H9 (cell line): ENCODE measurements around the gene ALAD. TPM values are rescaled to one million over a fixed set of nuclear protein-coding genes. Genes with fewer than 3 reads are reported as not detected.

Source experiments
- DNase-seq: peaks from one replicate; pipeline ENCODE4 v3.0.0-alpha.2; 2017
- H2AFZ ChIP-seq: one replicate; pipeline ENCODE4 v1.6.1; 2013; ENCODE audit warnings: mild to moderate bottlenecking, low read length, control low read depth, moderate library complexity
- H2AK5ac ChIP-seq: 2 replicates; pipeline ENCODE4 v1.6.1; 2013; ENCODE audit warnings: low read length, control low read depth, mixed read lengths; ENCODE audit not compliant: insufficient read length
- H2BK120ac ChIP-seq: one replicate; pipeline ENCODE4 v1.6.1; 2013; ENCODE audit warnings: low read depth, mild to moderate bottlenecking, low read length, control low read depth, inconsistent platforms; ENCODE audit not compliant: poor library complexity, severe bottlenecking
- H2BK12ac ChIP-seq: 2 replicates; pipeline ENCODE4 v1.6.1; 2013; ENCODE audit warnings: low read length, control low read depth, mixed read lengths, low read depth; ENCODE audit not compliant: insufficient read length
- H2BK15ac ChIP-seq: 2 replicates; pipeline ENCODE4 v1.6.1; 2013; ENCODE audit warnings: low read depth, low read length, control low read depth
- H2BK20ac ChIP-seq: one replicate; pipeline ENCODE4 v1.6.1; 2013; ENCODE audit warnings: low read depth, mild to moderate bottlenecking, low read length, control low read depth, inconsistent platforms; ENCODE audit not compliant: poor library complexity, severe bottlenecking
- H2BK5ac ChIP-seq: 2 replicates; pipeline ENCODE4 v1.6.1; 2013; ENCODE audit warnings: low read length, control low read depth, mixed read lengths; ENCODE audit not compliant: insufficient read length
- H3K14ac ChIP-seq: 2 replicates; pipeline ENCODE4 v1.6.1; 2013; ENCODE audit warnings: low read length, control low read depth; ENCODE audit not compliant: insufficient read depth
- H3K18ac ChIP-seq: 2 replicates; pipeline ENCODE4 v1.6.1; 2013; ENCODE audit warnings: low read depth, mild to moderate bottlenecking, mixed read lengths, low read length, control low read depth; ENCODE audit not compliant: insufficient read length
- H3K23ac ChIP-seq: 2 replicates; pipeline ENCODE4 v1.6.1; 2013; ENCODE audit warnings: low read length, control low read depth, mixed read lengths, low read depth; ENCODE audit not compliant: insufficient read length
- H3K23me2 ChIP-seq: 2 replicates; pipeline ENCODE4 v1.6.1; 2013; ENCODE audit warnings: low read depth, mild to moderate bottlenecking, mixed read lengths, low read length, control low read depth; ENCODE audit not compliant: insufficient read length, poor library complexity, severe bottlenecking
- H3K27ac ChIP-seq: 2 replicates; pipeline ENCODE4 v1.5.1; 2013; ENCODE audit warnings: low read length, control low read depth, mixed read lengths, low read depth; ENCODE audit not compliant: insufficient read length
- H3K27me3 ChIP-seq: 2 replicates; pipeline ENCODE4 v1.6.1; 2013; ENCODE audit warnings: low read length, control low read depth, inconsistent platforms; ENCODE audit not compliant: insufficient read depth
- H3K4ac ChIP-seq: 2 replicates; pipeline ENCODE4 v1.6.1; 2013; ENCODE audit warnings: low read depth, mild to moderate bottlenecking, control low read depth, inconsistent platforms, low read length, moderate library complexity
- H3K4me1 ChIP-seq: 2 replicates; pipeline ENCODE4 v1.6.1; 2013; ENCODE audit warnings: low read length, control low read depth, inconsistent platforms; ENCODE audit not compliant: insufficient read depth
- H3K4me2 ChIP-seq: 2 replicates; pipeline ENCODE4 v1.6.1; 2013; ENCODE audit warnings: low read length, control low read depth, mixed read lengths; ENCODE audit not compliant: insufficient read length, insufficient read depth
- H3K56ac ChIP-seq: 2 replicates; pipeline ENCODE4 v1.6.1; 2013; ENCODE audit warnings: low read depth, mild to moderate bottlenecking, mixed read lengths, low read length, control low read depth; ENCODE audit not compliant: insufficient read length
- H3K79me1 ChIP-seq: 2 replicates; pipeline ENCODE4 v1.6.1; 2013; ENCODE audit warnings: low read depth, mild to moderate bottlenecking, moderate library complexity, low read length, control low read depth, inconsistent platforms; ENCODE audit not compliant: insufficient read depth, poor library complexity, severe bottlenecking
- H3K79me2 ChIP-seq: 2 replicates; pipeline ENCODE4 v1.6.1; 2013; ENCODE audit warnings: low read length, control low read depth, inconsistent platforms; ENCODE audit not compliant: insufficient read depth
- H3K9ac ChIP-seq: 2 replicates; pipeline ENCODE4 v1.6.1; 2013; ENCODE audit warnings: low read length, control low read depth, mixed read lengths; ENCODE audit not compliant: insufficient read length; ENCODE audit errors: extremely low read depth
- H3K9me3 ChIP-seq: one replicate; pipeline ENCODE4 v1.6.1; 2013; ENCODE audit warnings: low read depth, low read length, inconsistent platforms; ENCODE audit not compliant: control insufficient read depth
- H3T11ph ChIP-seq: one replicate; pipeline ENCODE4 v1.6.1; 2013; ENCODE audit warnings: mild to moderate bottlenecking, low read length, control low read depth, inconsistent platforms
- H4K20me1 ChIP-seq: one replicate; pipeline ENCODE4 v1.6.1; 2013; ENCODE audit not compliant: control insufficient read depth, insufficient read length, insufficient read depth
- H4K5ac ChIP-seq: 2 replicates; pipeline ENCODE4 v1.6.1; 2013; ENCODE audit warnings: low read depth, mild to moderate bottlenecking, mixed read lengths, low read length, control low read depth; ENCODE audit not compliant: insufficient read length
- H4K8ac ChIP-seq: replicated peaks from 2 replicates; pipeline ENCODE4 v1.6.1; 2013; ENCODE audit warnings: low read length, control low read depth, mixed read lengths, low read depth; ENCODE audit not compliant: insufficient read length
- H4K91ac ChIP-seq: 2 replicates; pipeline ENCODE4 v1.6.1; 2013; ENCODE audit warnings: low read depth, mild to moderate bottlenecking, moderate library complexity, mixed read lengths, low read length, control low read depth; ENCODE audit not compliant: insufficient read length
- H3K27ac Mint-ChIP-seq, 3 experiments: 2 replicates in 2 of 3; 3 replicates in 1 of 3; pipeline ENCODE4 v1.8.0; 2020 to 2021; ENCODE audit warnings: mixed read lengths in 3 of 3, mild to moderate bottlenecking in 1 of 3, moderate library complexity in 1 of 3
- H3K27me3 Mint-ChIP-seq: 2 replicates; pipeline ENCODE4 v1.8.0; 2021; ENCODE audit warnings: low read depth, mild to moderate bottlenecking, moderate library complexity, mixed read lengths
- H3K36me3 Mint-ChIP-seq, 3 experiments: 2 replicates in 2 of 3; 3 replicates in 1 of 3; pipeline ENCODE4 v1.8.0; 2020 to 2021; ENCODE audit warnings: low read depth in 3 of 3, mixed read lengths in 3 of 3; ENCODE audit not compliant: insufficient read depth in 1 of 3
- H3K4me1 Mint-ChIP-seq, 2 experiments: 2 replicates each; pipeline ENCODE4 v1.8.0; 2020; ENCODE audit warnings: mixed read lengths in 2 of 2
- H3K4me3 Mint-ChIP-seq, 2 experiments: 2 replicates in 1 of 2; 3 replicates in 1 of 2; pipeline ENCODE4 v1.8.0; 2020 to 2021; ENCODE audit warnings: mild to moderate bottlenecking in 2 of 2, mixed read lengths in 2 of 2, moderate library complexity in 1 of 2
- H3K9me3 Mint-ChIP-seq, 2 experiments: 2 replicates in 1 of 2; 3 replicates in 1 of 2; pipeline ENCODE4 v1.8.0; 2020; ENCODE audit warnings: mild to moderate bottlenecking in 2 of 2, mixed read lengths in 2 of 2, moderate library complexity in 1 of 2
- WGBS: extraction: QIAGEN DNeasy Blood & Tissue Kit; methylation state at CpG from one replicate; pipeline ENCODE4 v1.1.7; 2013; ENCODE audit warnings: missing lambda C conversion rate, low lambda C conversion rate, mixed read lengths; ENCODE audit not compliant: insufficient read length; ENCODE audit errors: extremely low coverage; 5-methylcytosine and 5-hydroxymethylcytosine counted together
- total RNA-seq: library from RNA; stranded (reverse); gene quantifications from 2 replicates; pipeline ENCODE4 v1.2.1, GENCODE V29; 2021
- TF ChIP-seq, protein P1 (sequence below): fragments of 200-600 bp; sonication (generic); conservative IDR thresholded peaks from 3 replicates; pipeline ENCODE4 v1.8.0; 2021; ENCODE audit warnings: antibody characterized with exemption, mild to moderate bottlenecking

The ALAD gene
- total RNA-seq, 1 experiment from 2014 or later, result 13.2 TPM

- no peaks in the 10 kb centered on the region for H3K79me1 ChIP-seq
- H4K8ac ChIP-seq, result no peak overlapping the region
- no peak overlapping the region for H3K27ac ChIP-seq
- H3K79me2 ChIP-seq, result no peaks in the 10 kb centered on the region
- no peaks in the 10 kb centered on the region for H3K9me3 ChIP-seq
- H3K9me3 Mint-ChIP-seq, result no peaks in the 10 kb centered on the region
- no peaks in the 10 kb centered on the region for H3K4me1 Mint-ChIP-seq
- H3K4ac ChIP-seq, result no peak overlapping the region
- H4K91ac ChIP-seq, result no peak overlapping the region
- no peak overlapping the region for H2BK15ac ChIP-seq
- no peak overlapping the region for H2AK5ac ChIP-seq
- no peak overlapping the region for H2AFZ ChIP-seq
- H2BK120ac ChIP-seq, result no peak overlapping the region
- DNase-seq, result no peak
- H3K27me3 Mint-ChIP-seq, result no peaks in the 10 kb centered on the region
- H3K27ac Mint-ChIP-seq, result no peak overlapping the region
- no peak overlapping the region for H3K14ac ChIP-seq
- TF ChIP-seq, protein P1, sequence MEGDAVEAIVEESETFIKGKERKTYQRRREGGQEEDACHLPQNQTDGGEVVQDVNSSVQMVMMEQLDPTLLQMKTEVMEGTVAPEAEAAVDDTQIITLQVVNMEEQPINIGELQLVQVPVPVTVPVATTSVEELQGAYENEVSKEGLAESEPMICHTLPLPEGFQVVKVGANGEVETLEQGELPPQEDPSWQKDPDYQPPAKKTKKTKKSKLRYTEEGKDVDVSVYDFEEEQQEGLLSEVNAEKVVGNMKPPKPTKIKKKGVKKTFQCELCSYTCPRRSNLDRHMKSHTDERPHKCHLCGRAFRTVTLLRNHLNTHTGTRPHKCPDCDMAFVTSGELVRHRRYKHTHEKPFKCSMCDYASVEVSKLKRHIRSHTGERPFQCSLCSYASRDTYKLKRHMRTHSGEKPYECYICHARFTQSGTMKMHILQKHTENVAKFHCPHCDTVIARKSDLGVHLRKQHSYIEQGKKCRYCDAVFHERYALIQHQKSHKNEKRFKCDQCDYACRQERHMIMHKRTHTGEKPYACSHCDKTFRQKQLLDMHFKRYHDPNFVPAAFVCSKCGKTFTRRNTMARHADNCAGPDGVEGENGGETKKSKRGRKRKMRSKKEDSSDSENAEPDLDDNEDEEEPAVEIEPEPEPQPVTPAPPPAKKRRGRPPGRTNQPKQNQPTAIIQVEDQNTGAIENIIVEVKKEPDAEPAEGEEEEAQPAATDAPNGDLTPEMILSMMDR, result no peak
- H3K36me3 Mint-ChIP-seq, result peaks cover 3 to 47% (median 38%) of the 10 kb centered on the region in 3 experiments; a peak in 5 of 7 replicates
- H2BK20ac ChIP-seq, result no peak overlapping the region
- no peak overlapping the region for H2BK12ac ChIP-seq
- no peaks in the 10 kb centered on the region for H3K23me2 ChIP-seq
- H3K4me2 ChIP-seq, result no peak overlapping the region
- H3K27me3 ChIP-seq, result no peaks in the 10 kb centered on the region
- no peak overlapping the region for H3K9ac ChIP-seq
- H2BK5ac ChIP-seq, result no peak overlapping the region
- no peak overlapping the region for H3T11ph ChIP-seq
- no CpG with 5 or more reads among the region's 17 CpGs for WGBS
- no peaks in the 10 kb centered on the region for H3K4me1 ChIP-seq
- no peak overlapping the region for H3K23ac ChIP-seq
- no peaks in the 10 kb centered on the region for H4K20me1 ChIP-seq
- H3K4me3 Mint-ChIP-seq, result no peak overlapping the region
- no peak overlapping the region for H3K56ac ChIP-seq
- H3K18ac ChIP-seq, result no peak overlapping the region
- H4K5ac ChIP-seq, result no peak overlapping the region
Observed at GRCh38 chr9:113390192-113390960, 10.7 kb downstream of the ALAD start.
